ENCODE results near the gene CCT7.

Gene CCT7

DNA sequence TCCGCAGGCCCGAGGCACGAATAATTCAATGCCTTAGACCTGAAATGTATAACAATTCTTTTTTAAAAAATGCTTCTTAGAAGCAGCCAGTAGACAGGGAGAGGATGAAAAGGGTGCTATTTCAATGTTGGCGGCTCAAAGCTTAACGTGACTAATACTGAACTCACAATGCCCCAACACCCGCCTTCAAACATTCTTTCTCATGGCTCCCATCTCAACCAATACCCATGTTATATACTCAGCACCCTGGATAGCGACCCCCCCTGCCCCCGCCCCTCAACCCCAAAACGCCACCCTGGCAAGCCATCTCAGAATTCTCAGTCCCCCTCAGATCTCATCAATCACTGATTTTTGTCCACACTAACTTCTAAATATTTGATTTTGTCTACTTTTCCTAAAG is 45.7 kb downstream of the CCT7 start:
- no peak for TF ChIP-seq CTCF (IDR thresholded peaks at IDR 0.05; ENCODE audit: extremely low read depth, insufficient read depth, missing control alignments)
- in situ Hi-C loops (cut with MboI; ENCODE audit: low pct_unique_long_range_greater_than_20kb, low sequenced_read_pairs, unreplicated experiment), result no loop called here
- DNase-seq (ENCODE audit: low spot score), result no peak

DNA sequence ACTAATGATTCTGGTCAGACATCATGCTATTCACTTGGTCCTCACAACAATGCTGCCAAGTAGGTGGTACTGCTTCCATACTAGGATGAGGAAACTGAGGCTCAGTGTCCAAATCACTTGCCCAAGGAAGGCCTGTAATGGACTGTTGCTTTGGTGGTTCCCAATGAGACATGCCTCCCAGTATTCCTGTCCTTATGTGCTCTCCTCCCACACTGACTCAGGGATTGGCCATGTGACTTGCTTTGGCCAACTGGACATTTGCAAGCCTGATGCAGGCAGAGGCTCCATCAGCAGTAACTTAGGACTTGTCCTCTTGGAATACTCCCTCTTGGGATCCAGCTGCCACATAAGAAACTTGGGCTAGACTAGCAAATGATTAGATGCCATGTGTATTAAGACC is 47.1 kb downstream of the CCT7 start:
- in situ Hi-C loops (cut with MboI; ENCODE audit: low pct_unique_long_range_greater_than_20kb, low sequenced_read_pairs, unreplicated experiment), result no loop called here
- TF ChIP-seq CTCF (IDR thresholded peaks at IDR 0.05; ENCODE audit: extremely low read depth, insufficient read depth, missing control alignments), result no peak
- no peak for DNase-seq (ENCODE audit: low spot score)

DNA sequence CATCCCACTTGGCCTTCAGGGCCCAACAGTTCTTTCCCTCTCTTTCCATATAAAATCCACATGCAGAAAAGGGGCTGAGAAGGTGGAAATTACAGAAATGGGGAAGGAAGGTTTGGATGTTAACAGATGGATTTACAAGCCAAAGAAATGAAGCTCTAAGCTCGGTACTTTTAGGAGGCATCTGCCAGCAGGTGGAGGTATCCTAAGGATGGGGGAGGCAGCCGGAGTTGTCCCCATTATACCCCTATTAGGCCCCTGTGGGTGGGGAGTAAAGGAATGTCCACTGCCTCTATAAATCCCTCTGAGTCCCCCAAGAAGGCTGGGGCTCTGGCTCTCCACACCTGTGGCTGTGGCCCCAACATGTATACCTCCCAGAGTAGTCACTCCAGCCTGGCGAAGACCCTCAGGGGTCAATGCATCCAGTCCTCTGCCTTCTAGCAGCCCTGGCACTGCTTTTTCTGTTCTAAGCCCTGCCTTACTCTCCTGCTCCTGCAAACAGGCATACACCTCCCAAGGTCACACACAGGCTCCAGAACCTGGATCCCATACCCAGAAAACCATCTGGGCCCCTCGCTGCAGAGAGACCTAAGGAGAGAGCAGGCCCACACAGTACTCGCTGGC is 48.9 kb downstream of the CCT7 start:
- no peak for TF ChIP-seq CTCF (IDR thresholded peaks at IDR 0.05; ENCODE audit: extremely low read depth, insufficient read depth, missing control alignments)
- in situ Hi-C loops (cut with MboI; ENCODE audit: low pct_unique_long_range_greater_than_20kb, low sequenced_read_pairs, unreplicated experiment), result no loop called here
- no peak for DNase-seq (ENCODE audit: low spot score)

GRCh38 chr2:73283545-73284295 is 49.6 kb downstream of the CCT7 start:
- DNase-seq (ENCODE audit: low spot score), result no peak
- in situ Hi-C loops (cut with MboI; ENCODE audit: low pct_unique_long_range_greater_than_20kb, low sequenced_read_pairs, unreplicated experiment), result no loop called here
- TF ChIP-seq CTCF (IDR thresholded peaks at IDR 0.05; ENCODE audit: extremely low read depth, insufficient read depth, missing control alignments), result no peak

DNA sequence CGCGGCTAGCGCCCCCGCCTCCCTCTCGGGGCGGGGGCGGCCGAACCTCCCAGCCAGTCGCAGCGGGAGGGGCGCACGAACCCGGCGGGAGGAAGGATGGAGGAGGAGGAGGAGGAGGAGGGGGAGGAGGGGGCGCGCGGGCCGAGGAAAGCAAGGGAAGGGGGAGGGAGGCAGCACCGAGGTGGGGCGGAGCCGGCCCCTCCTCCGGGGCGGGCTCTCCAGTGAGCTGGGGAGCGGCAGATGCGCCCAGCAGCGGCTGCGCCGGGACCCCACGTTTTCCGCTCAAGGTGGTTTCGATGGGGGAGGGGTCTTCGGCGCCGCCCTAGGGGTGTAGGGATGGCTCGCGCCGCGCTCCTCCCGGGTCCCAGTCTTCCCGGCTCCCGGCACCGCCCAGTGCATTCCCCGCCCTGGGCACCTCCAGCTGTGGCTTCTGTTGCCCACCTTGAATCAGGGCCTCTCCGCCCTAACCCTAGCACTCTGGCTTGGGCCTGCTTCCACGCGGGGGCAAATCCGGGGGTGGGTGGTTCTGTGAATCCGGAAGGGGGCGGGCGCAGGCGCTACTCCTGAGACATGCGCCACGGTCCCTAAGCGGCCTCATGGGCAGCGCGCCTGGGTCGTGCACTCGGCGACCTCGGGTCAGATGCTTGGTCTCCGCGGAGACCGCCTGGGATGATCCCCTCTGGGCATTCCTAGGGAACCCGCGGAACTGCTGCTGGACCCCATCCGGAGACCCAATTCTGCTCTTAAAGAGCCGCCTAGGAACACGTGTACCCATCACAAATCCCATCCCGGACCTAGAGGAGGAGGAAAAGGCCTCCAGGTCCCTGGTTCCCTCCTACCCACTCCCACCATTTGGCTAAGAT is 50.4 kb downstream of the CCT7 start, which contains the start of gene FBXO41:
FBXO41 (minus strand) TSS at position 183 of the 863 bp plus-strand sequence. CDS start 14,848 bp downstream, outside the sequence.
- in situ Hi-C loops (cut with MboI; ENCODE audit: low pct_unique_long_range_greater_than_20kb, low sequenced_read_pairs, unreplicated experiment), result no loop called here
- DNase-seq (ENCODE audit: low spot score), result peak; percentile 94
- no peak for TF ChIP-seq CTCF (IDR thresholded peaks at IDR 0.05; ENCODE audit: extremely low read depth, insufficient read depth, missing control alignments)

DNA sequence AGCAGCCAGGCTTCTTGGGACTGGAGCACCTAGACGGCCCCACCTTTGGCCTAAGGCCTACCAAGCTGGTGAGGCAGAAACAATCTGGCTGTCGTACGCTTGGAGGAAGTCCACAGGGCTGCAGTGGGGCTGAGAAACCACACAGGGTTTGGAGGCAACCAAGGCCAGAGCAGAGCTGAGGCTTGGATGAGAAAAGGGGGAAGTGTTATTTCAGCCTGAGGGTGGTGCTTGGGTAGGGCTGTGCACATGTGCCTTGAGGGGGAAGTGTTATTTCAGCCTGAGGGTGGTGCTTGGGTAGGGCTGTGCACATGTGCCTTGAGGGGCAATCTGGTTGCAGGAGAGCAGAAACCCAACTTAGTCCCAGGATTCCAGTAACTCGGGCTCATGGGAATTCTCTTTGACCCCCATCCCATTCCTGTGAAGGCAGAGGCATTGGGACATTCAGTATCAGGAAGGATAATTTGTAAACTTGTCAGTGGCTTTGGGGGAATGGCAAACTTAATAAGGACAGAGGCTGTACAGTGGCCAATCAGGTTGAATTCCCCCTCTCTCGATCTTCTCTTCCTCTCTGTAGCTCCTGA is 51.1 kb downstream of the CCT7 start:
- in situ Hi-C loops (cut with MboI; ENCODE audit: low pct_unique_long_range_greater_than_20kb, low sequenced_read_pairs, unreplicated experiment), result no loop called here
- no peak for TF ChIP-seq CTCF (IDR thresholded peaks at IDR 0.05; ENCODE audit: extremely low read depth, insufficient read depth, missing control alignments)
- DNase-seq (ENCODE audit: low spot score), result peak; percentile 59
